Measurements from ENCODE around the gene CSK.

Gene CSK

GRCh38 chr15:74831813-74832495 lies 50.1 kb downstream of the CSK start:
- no peaks in the 10 kb centered on the region for H3K9me3 ChIP-seq (ENCODE audit: control insufficient read depth, low read length)
- no peak for TF ChIP-seq CTCF (IDR thresholded peaks at IDR 0.05)
- H3K27ac ChIP-seq: peak overlapping the region; percentile 98
- H3K4me3 ChIP-seq (ENCODE audit: low read depth, low read length): no peak overlapping the region
- H2AFZ ChIP-seq: peak overlapping the region; percentile 28
- peak overlapping the region; percentile 17 for H3K4me2 ChIP-seq (ENCODE audit: low read length)
- no peaks in the 10 kb centered on the region for H3K36me3 ChIP-seq (ENCODE audit: control insufficient read depth, insufficient read depth, low read length)
- H3K79me2 ChIP-seq: no peaks in the 10 kb centered on the region
- H3K9ac ChIP-seq: no peak overlapping the region
- no peaks in the 10 kb centered on the region for H3K27me3 ChIP-seq (ENCODE audit: control insufficient read depth, insufficient read depth, low read length)
- peaks cover 37% of the 10 kb centered on the region for H3K4me1 ChIP-seq

- Histone ChIP-seq H3K36me3 (ENCODE audit: control insufficient read depth, insufficient read depth, low read length) (no peaks in the 10 kb centered on the region), H3K4me3 (ENCODE audit: low read depth, low read length) (no peak overlapping the region), H3K79me2 (no peaks in the 10 kb centered on the region), H3K9ac (no peak overlapping the region), H3K4me1 (peaks cover 37% of the 10 kb centered on the region), H3K9me3 (ENCODE audit: control insufficient read depth, low read length) (no peaks in the 10 kb centered on the region), H2AFZ (no peak overlapping the region), H3K4me2 (ENCODE audit: low read length) (peak overlapping the region; percentile 17), H3K27me3 (ENCODE audit: control insufficient read depth, insufficient read depth, low read length) (no peaks in the 10 kb centered on the region), H3K27ac (peak overlapping the region; percentile 98)
- no peak for TF ChIP-seq CTCF (IDR thresholded peaks at IDR 0.05)
Measured at GRCh38 chr15:74832826-74833225, 50.9 kb downstream of the CSK start.

GRCh38 chr15:74833376-74834107 lies 51.7 kb downstream of the CSK start:
- Histone ChIP-seq H3K27me3 (ENCODE audit: control insufficient read depth, insufficient read depth, low read length) (no peaks in the 10 kb centered on the region), H3K9ac (no peak overlapping the region)

GRCh38 chr15:74835312-74835823 lies 53.5 kb downstream of the CSK start:
- no peak overlapping the region for H3K9ac ChIP-seq
- H3K4me2 ChIP-seq (ENCODE audit: low read length): no peak overlapping the region
- peak overlapping the region; percentile 98 for H3K27ac ChIP-seq
- no peaks in the 10 kb centered on the region for H3K79me2 ChIP-seq
- no peak overlapping the region for H2AFZ ChIP-seq
- H3K27me3 ChIP-seq (ENCODE audit: control insufficient read depth, insufficient read depth, low read length): no peaks in the 10 kb centered on the region
- no peaks in the 10 kb centered on the region for H3K9me3 ChIP-seq (ENCODE audit: control insufficient read depth, low read length)
- H3K4me1 ChIP-seq: peaks cover 37% of the 10 kb centered on the region
- peak; percentile 70 for TF ChIP-seq CTCF (IDR thresholded peaks at IDR 0.05)
- H3K36me3 ChIP-seq (ENCODE audit: control insufficient read depth, insufficient read depth, low read length): no peaks in the 10 kb centered on the region
- no peak overlapping the region for H3K4me3 ChIP-seq (ENCODE audit: low read depth, low read length)

More at GRCh38 chr15:74833376-74834107, 51.7 kb downstream of the CSK start:
- Histone ChIP-seq H3K4me3 (ENCODE audit: low read depth, low read length) (no peak overlapping the region), H3K9me3 (ENCODE audit: control insufficient read depth, low read length) (no peaks in the 10 kb centered on the region), H2AFZ (no peak overlapping the region), H3K79me2 (no peaks in the 10 kb centered on the region), H3K36me3 (ENCODE audit: control insufficient read depth, insufficient read depth, low read length) (no peaks in the 10 kb centered on the region), H3K4me1 (peaks cover 37% of the 10 kb centered on the region), H3K4me2 (ENCODE audit: low read length) (no peak overlapping the region), H3K27ac (peak overlapping the region; percentile 98)
- no peak for TF ChIP-seq CTCF (IDR thresholded peaks at IDR 0.05)

All from parathyroid adenoma (tissue), 2 donors.